Measurements from ENCODE around the gene VGLL4.

Gene VGLL4

GRCh38 chr3:11556851-11557644, 86.7 kb downstream of the VGLL4 start:
- no peak for DNase-seq (ENCODE audit: extremely low read depth, low read depth)
- TF ChIP-seq CTCF (IDR thresholded peaks at IDR 0.05; ENCODE audit: low read depth, low read length), result no peak

GRCh38 chr3:11555881-11556633, 87.7 kb downstream of the VGLL4 start:
- DNase-seq (ENCODE audit: extremely low read depth, low read depth), result no peak

GRCh38 chr3:11555211-11555782, 88.4 kb downstream of the VGLL4 start:
- TF ChIP-seq CTCF (IDR thresholded peaks at IDR 0.05; ENCODE audit: low read depth, low read length), result no peak
- DNase-seq (ENCODE audit: extremely low read depth, low read depth), result no peak

More at GRCh38 chr3:11555881-11556633, 87.7 kb downstream of the VGLL4 start:
- no peak for TF ChIP-seq CTCF (IDR thresholded peaks at IDR 0.05; ENCODE audit: low read depth, low read length)

GRCh38 chr3:11554666-11555065, 89.0 kb downstream of the VGLL4 start:
- DNase-seq (ENCODE audit: extremely low read depth, low read depth), result no peak
- TF ChIP-seq CTCF (IDR thresholded peaks at IDR 0.05; ENCODE audit: low read depth, low read length), result no peak

GRCh38 chr3:11554236-11554610, 89.5 kb downstream of the VGLL4 start:
- DNase-seq (ENCODE audit: extremely low read depth, low read depth), result no peak
- TF ChIP-seq CTCF (IDR thresholded peaks at IDR 0.05; ENCODE audit: low read depth, low read length), result no peak

- TF ChIP-seq CTCF (IDR thresholded peaks at IDR 0.05; ENCODE audit: low read depth, low read length), result no peak
- DNase-seq (ENCODE audit: extremely low read depth, low read depth), result no peak
Measured at GRCh38 chr3:11553436-11554235, 90.1 kb downstream of the VGLL4 start.

Measured in AG09319 (cell line).